Smooth muscle cell (in vitro differentiated cells): ENCODE measurements around the gene ANO6. TPM values are rescaled to one million over a fixed set of nuclear protein-coding genes. Genes with fewer than 3 reads are reported as not detected.
"Not testable (repeated sequence)": the region's sequence is repeated elsewhere in the genome, so short reads cannot be mapped to it uniquely, and the experiment has no call there.

Experiments used
- DNase-seq: peaks from one replicate; lab custom pipeline; 2025; ENCODE audit not compliant: unreplicated experiment; lab: John Stamatoyannopoulos, UW
- H2AFZ ChIP-seq: fragments of 200-600 bp; sonication (generic); 2 replicates; pipeline ENCODE4 v1.6.0; 2016; ENCODE audit warnings: antibody characterized with exemption, low read depth, mild to moderate bottlenecking
- H3F3A ChIP-seq: fragments of 200-600 bp; sonication (generic); 2 replicates; pipeline ENCODE4 v1.6.0; 2017; ENCODE audit warnings: antibody characterized with exemption, low read depth
- H3K27ac ChIP-seq: fragments of 200-600 bp; sonication (generic); 2 replicates; pipeline ENCODE4 v1.5.1; 2016; ENCODE audit warnings: low read depth, mild to moderate bottlenecking
- H3K27me3 ChIP-seq: fragments of 200-600 bp; sonication (generic); 2 replicates; pipeline ENCODE4 v1.6.1; 2016; ENCODE audit warnings: low read depth, mild to moderate bottlenecking
- H3K36me3 ChIP-seq: fragments of 200-600 bp; sonication (generic); 2 replicates; pipeline ENCODE4 v1.5.1; 2016; ENCODE audit warnings: low read depth
- H3K4me1 ChIP-seq: fragments of 200-600 bp; sonication (generic); 2 replicates; pipeline ENCODE4 v1.5.1; 2016; ENCODE audit warnings: low read depth
- H3K4me2 ChIP-seq: fragments of 200-600 bp; sonication (generic); 2 replicates; pipeline ENCODE4 v1.6.0; 2016; ENCODE audit warnings: mild to moderate bottlenecking
- H3K4me3 ChIP-seq: fragments of 200-600 bp; sonication (generic); 2 replicates; pipeline ENCODE4 v1.5.1; 2016; ENCODE audit warnings: mild to moderate bottlenecking
- H3K79me2 ChIP-seq: fragments of 200-600 bp; sonication (generic); 2 replicates; pipeline ENCODE4 v1.6.0; 2016; ENCODE audit warnings: low read depth, mild to moderate bottlenecking
- H3K9ac ChIP-seq: fragments of 200-600 bp; sonication (generic); 2 replicates; pipeline ENCODE4 v1.6.0; 2016; ENCODE audit warnings: low read depth
- H3K9me3 ChIP-seq: fragments of 200-600 bp; sonication (generic); replicated peaks from 2 replicates; pipeline ENCODE4 v1.5.1; 2016; ENCODE audit warnings: low read depth
- H4K20me1 ChIP-seq: fragments of 200-600 bp; sonication (generic); 2 replicates; pipeline ENCODE4 v1.6.0; 2016; ENCODE audit warnings: low read depth
- CTCF ChIP-seq: fragments of 200-600 bp; sonication (generic); IDR thresholded peaks from 2 replicates; pipeline ENCODE4 v1.5.1; 2017; ENCODE audit warnings: borderline replicate concordance, mild to moderate bottlenecking, antibody characterized with exemption; ENCODE audit not compliant: insufficient read depth, poor library complexity, severe bottlenecking
- WGBS: methylation state at CpG from one replicate; pipeline ENCODE4 v1.1.7; 2016; ENCODE audit warnings: low lambda C conversion rate; 5-methylcytosine and 5-hydroxymethylcytosine counted together
- polyA plus RNA-seq: library from polyadenylated mRNA; unstranded; fragments of >200 nt; fragmentation: Nextera tagmentation; extraction: Ambion mirVana; gene quantifications from 2 replicates; pipeline ENCODE4 v1.2.1, GENCODE V29; 2016
- total RNA-seq: library from RNA; depleted of rRNA; stranded (reverse); fragments of >200 nt; gene quantifications from 2 replicates; pipeline ENCODE4 v1.2.3, GENCODE V29; 2014

Gene ANO6
- total and polyA plus RNA-seq, 2 experiments from 2014 or later, result 44.8 to 106 TPM

GRCh38 chr12:45232756-45233372 lies 17.0 kb downstream of the ANO6 start:
- DNase-seq, result no peak
- no peaks in the 10 kb centered on the region for H3K9me3 ChIP-seq
- TF ChIP-seq CTCF, result no peak
- peaks cover under 1% of the 10 kb centered on the region for H4K20me1 ChIP-seq
- H3K79me2 ChIP-seq, result peaks cover 49% of the 10 kb centered on the region
- H3K9ac ChIP-seq, result peak overlapping the region; percentile 98
- peaks cover 63% of the 10 kb centered on the region for H3F3A ChIP-seq
- peaks cover 51% of the 10 kb centered on the region for H3K4me1 ChIP-seq
- H2AFZ ChIP-seq, result no peak overlapping the region
- H3K27me3 ChIP-seq, result no peaks in the 10 kb centered on the region
- 9% methylated on average over 6 of the region's 6 CpGs for WGBS
- no peaks in the 10 kb centered on the region for H3K36me3 ChIP-seq
- H3K4me2 ChIP-seq, result peak overlapping the region; percentile 82
- H3K27ac ChIP-seq, result peak overlapping the region; percentile 100
- H3K4me3 ChIP-seq, result no peak overlapping the region

GRCh38 chr12:45234139-45234865 lies 18.4 kb downstream of the ANO6 start:
- WGBS, result 3% methylated on average over 4 of the region's 4 CpGs
- no peak for DNase-seq
- no peak for TF ChIP-seq CTCF
- H3F3A ChIP-seq, result peaks cover 63% of the 10 kb centered on the region
- peak overlapping the region; percentile 82 for H3K4me2 ChIP-seq
- H3K79me2 ChIP-seq, result peaks cover 49% of the 10 kb centered on the region
- no peak overlapping the region for H2AFZ ChIP-seq
- peak overlapping the region; percentile 100 for H3K27ac ChIP-seq
- no peaks in the 10 kb centered on the region for H4K20me1 ChIP-seq
- H3K4me1 ChIP-seq, result peaks cover 51% of the 10 kb centered on the region
- H3K4me3 ChIP-seq, result peak overlapping the region; percentile 22
- no peaks in the 10 kb centered on the region for H3K36me3 ChIP-seq
- no peaks in the 10 kb centered on the region for H3K27me3 ChIP-seq
- peak overlapping the region; percentile 98 for H3K9ac ChIP-seq
- H3K9me3 ChIP-seq, result no peaks in the 10 kb centered on the region

- Histone ChIP-seq H4K20me1 (no peaks in the 10 kb centered on the region), H3K36me3 (no peaks in the 10 kb centered on the region), H3F3A (peaks cover 59% of the 10 kb centered on the region), H3K27ac (peak overlapping the region; percentile 100), H3K9ac (peak overlapping the region; percentile 95), H3K4me3 (peak overlapping the region; percentile 22), H3K4me2 (peak overlapping the region; percentile 82), H3K4me1 (peaks cover 51% of the 10 kb centered on the region), H3K79me2 (peaks cover 50% of the 10 kb centered on the region), H2AFZ (no peak overlapping the region), H3K9me3 (no peaks in the 10 kb centered on the region), H3K27me3 (no peaks in the 10 kb centered on the region)
- TF ChIP-seq CTCF, result no peak
- 31% methylated on average over 4 of the region's 4 CpGs for WGBS
- no peak for DNase-seq
These were observed 19.5 kb downstream of the ANO6 start for GRCh38 chr12:45235087-45236025.

GRCh38 chr12:45236383-45236782 lies 20.5 kb downstream of the ANO6 start:
- not testable (repeated sequence) for H3K36me3 ChIP-seq, H3K4me3 ChIP-seq, DNase-seq, H3K9ac ChIP-seq, H2AFZ ChIP-seq, H4K20me1 ChIP-seq, H3K27me3 ChIP-seq, H3K4me2 ChIP-seq, H3K9me3 ChIP-seq
- Histone ChIP-seq H3K79me2 (peaks cover 60% of the 10 kb centered on the region), H3K27ac (peak overlapping the region; percentile 100), H3K4me1 (peaks cover 42% of the 10 kb centered on the region), H3F3A (peaks cover 48% of the 10 kb centered on the region)
- whole genome bisulfite sequencing, result 89% methylated on average over 2 of the region's 2 CpGs
